GM23338 (cell line): ENCODE data around the gene TNFRSF6B.
A peak's percentile ranks its signal among the peaks of the same experiment; 100 is the strongest.

ENCODE experiments used
- CREB1 ChIP-seq: fragments of 250-450 bp; sonication (Bioruptor Pico); IDR thresholded peaks from 2 replicates; pipeline ENCODE4 v1.5.0; 2020; ENCODE audit warnings: low read depth, mild to moderate bottlenecking, moderate library complexity
- EZH2 ChIP-seq: fragments of 200-600 bp; sonication (generic); IDR thresholded peaks from one replicate; pipeline ENCODE4 v1.8.0; 2017; ENCODE audit warnings: antibody characterized with exemption, mild to moderate bottlenecking, low read depth; ENCODE audit not compliant: unreplicated experiment
- EZH2phosphoT487 ChIP-seq: fragments of 200-600 bp; sonication (generic); IDR thresholded peaks from one replicate; pipeline ENCODE4 v1.8.1; 2018; ENCODE audit warnings: antibody characterized with exemption; ENCODE audit not compliant: unreplicated experiment
- JUNB ChIP-seq: IDR thresholded peaks from one replicate; pipeline ENCODE4 v1.6.1; 2016; ENCODE audit warnings: antibody characterized with exemption; ENCODE audit not compliant: unreplicated experiment
- NANOG ChIP-seq: IDR thresholded peaks from 2 replicates; pipeline ENCODE4 v1.6.1; 2016; ENCODE audit warnings: antibody characterized with exemption, borderline replicate concordance
- POLR2AphosphoS5 ChIP-seq: IDR thresholded peaks from 2 replicates; pipeline ENCODE4 v1.6.1; 2016; ENCODE audit warnings: antibody characterized with exemption, low read depth
- REST ChIP-seq: IDR thresholded peaks from one replicate; pipeline ENCODE4 v1.6.1; 2018; ENCODE audit warnings: antibody characterized with exemption; ENCODE audit not compliant: unreplicated experiment
- STAT1 ChIP-seq: IDR thresholded peaks from one replicate; pipeline ENCODE4 v1.6.1; 2016; ENCODE audit warnings: antibody characterized with exemption; ENCODE audit not compliant: unreplicated experiment
- ZNF114 ChIP-seq: fragments of 250-450 bp; sonication (Bioruptor Pico); IDR thresholded peaks from 2 replicates; pipeline ENCODE4 v1.5.0; 2020; ENCODE audit warnings: mild to moderate bottlenecking, moderate library complexity
- ZNF331 ChIP-seq: fragments of 250-450 bp; sonication (Bioruptor Pico); IDR thresholded peaks from 2 replicates; pipeline ENCODE4 v1.5.0; 2020; ENCODE audit warnings: low read depth, mild to moderate bottlenecking, moderate library complexity
- ZNF462 ChIP-seq: fragments of 250-450 bp; sonication (Bioruptor Pico); IDR thresholded peaks from 2 replicates; pipeline ENCODE4 v1.5.0; 2020; ENCODE audit warnings: mild to moderate bottlenecking, moderate library complexity
- TF ChIP-seq, protein P1 (sequence below), 2 experiments: fragments of 200-600 bp in 1 of 2; sonication (generic) in 1 of 2; conservative IDR thresholded peaks; 2 replicates each; pipeline versions ENCODE4 v1.5.1 to v1.6.1; 2016 to 2017; ENCODE audit warnings: antibody characterized with exemption in 2 of 2, low read depth in 2 of 2, mild to moderate bottlenecking in 2 of 2, moderate library complexity in 1 of 2
- TF ChIP-seq, protein P2 (sequence below): IDR thresholded peaks from 2 replicates; pipeline ENCODE4 v1.6.1; 2016; ENCODE audit warnings: antibody characterized with exemption

DNA sequence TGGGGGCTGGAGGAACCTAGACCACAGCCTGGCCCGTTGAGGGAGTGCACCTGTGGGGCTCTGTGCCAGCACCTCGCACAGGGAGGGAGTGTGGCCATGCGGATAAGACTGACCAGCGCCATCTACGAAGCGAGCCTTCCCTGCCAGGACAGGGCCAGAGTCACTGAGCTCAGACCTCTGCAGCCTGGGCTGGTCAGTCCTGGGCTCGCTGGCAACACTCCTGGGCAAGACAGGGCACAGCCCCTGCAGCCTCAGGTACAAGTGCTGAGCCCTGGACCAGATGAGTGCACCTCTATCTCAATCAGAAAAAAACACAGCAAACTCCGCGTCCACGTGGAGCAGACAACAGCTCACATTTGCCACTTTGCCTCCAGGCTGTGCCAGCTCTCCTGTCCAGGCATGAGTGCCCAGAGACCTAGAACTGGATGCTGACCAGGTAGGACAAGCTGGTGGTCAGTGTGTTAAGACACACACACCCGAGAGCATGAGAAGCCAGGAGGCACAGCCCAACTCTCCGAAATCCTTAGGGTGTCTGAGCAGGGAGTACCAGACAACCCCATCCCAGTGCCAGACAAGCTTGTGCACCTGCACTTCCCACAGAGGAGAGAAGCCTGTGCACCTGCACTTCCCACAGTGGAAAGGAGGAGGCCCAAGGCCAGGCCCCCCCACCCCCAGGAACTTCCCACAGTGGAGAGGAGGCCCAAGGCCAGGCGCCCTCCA lies 6.5 kb downstream of the TNFRSF6B start:
- no peak for TF ChIP-seq EZH2
- TF ChIP-seq, protein P1, sequence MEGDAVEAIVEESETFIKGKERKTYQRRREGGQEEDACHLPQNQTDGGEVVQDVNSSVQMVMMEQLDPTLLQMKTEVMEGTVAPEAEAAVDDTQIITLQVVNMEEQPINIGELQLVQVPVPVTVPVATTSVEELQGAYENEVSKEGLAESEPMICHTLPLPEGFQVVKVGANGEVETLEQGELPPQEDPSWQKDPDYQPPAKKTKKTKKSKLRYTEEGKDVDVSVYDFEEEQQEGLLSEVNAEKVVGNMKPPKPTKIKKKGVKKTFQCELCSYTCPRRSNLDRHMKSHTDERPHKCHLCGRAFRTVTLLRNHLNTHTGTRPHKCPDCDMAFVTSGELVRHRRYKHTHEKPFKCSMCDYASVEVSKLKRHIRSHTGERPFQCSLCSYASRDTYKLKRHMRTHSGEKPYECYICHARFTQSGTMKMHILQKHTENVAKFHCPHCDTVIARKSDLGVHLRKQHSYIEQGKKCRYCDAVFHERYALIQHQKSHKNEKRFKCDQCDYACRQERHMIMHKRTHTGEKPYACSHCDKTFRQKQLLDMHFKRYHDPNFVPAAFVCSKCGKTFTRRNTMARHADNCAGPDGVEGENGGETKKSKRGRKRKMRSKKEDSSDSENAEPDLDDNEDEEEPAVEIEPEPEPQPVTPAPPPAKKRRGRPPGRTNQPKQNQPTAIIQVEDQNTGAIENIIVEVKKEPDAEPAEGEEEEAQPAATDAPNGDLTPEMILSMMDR (conservative IDR thresholded peaks at IDR 0.05; ENCODE audit: low read depth in 2 of 2) = no peak
- no peak for TF ChIP-seq REST
- no peak for TF ChIP-seq EZH2phosphoT487
- no peak for TF ChIP-seq JUNB
- TF ChIP-seq POLR2AphosphoS5 = 0 out of 2 replicates have a peak, but pooled peaks have one; percentile 24
- no peak for TF ChIP-seq CREB1 (CRISPR knock-in tag)
- no peak for TF ChIP-seq NANOG
- TF ChIP-seq ZNF462 = no peak
- TF ChIP-seq ZNF331 (CRISPR knock-in tag) = no peak
- TF ChIP-seq ZNF114 (CRISPR knock-in tag) = no peak
- TF ChIP-seq, protein P2, sequence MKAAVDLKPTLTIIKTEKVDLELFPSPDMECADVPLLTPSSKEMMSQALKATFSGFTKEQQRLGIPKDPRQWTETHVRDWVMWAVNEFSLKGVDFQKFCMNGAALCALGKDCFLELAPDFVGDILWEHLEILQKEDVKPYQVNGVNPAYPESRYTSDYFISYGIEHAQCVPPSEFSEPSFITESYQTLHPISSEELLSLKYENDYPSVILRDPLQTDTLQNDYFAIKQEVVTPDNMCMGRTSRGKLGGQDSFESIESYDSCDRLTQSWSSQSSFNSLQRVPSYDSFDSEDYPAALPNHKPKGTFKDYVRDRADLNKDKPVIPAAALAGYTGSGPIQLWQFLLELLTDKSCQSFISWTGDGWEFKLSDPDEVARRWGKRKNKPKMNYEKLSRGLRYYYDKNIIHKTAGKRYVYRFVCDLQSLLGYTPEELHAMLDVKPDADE = no peak
- no peak for TF ChIP-seq STAT1
